NCI-H82 treated with DMSO at 0.1 percent for 48 hours (cell line): ENCODE data around the gene SMIM12.

Experiments used
- DNase-seq: peaks from one replicate; lab custom pipeline; 2025; ENCODE audit not compliant: unreplicated experiment; lab: John Stamatoyannopoulos, UW

Gene SMIM12

DNA sequence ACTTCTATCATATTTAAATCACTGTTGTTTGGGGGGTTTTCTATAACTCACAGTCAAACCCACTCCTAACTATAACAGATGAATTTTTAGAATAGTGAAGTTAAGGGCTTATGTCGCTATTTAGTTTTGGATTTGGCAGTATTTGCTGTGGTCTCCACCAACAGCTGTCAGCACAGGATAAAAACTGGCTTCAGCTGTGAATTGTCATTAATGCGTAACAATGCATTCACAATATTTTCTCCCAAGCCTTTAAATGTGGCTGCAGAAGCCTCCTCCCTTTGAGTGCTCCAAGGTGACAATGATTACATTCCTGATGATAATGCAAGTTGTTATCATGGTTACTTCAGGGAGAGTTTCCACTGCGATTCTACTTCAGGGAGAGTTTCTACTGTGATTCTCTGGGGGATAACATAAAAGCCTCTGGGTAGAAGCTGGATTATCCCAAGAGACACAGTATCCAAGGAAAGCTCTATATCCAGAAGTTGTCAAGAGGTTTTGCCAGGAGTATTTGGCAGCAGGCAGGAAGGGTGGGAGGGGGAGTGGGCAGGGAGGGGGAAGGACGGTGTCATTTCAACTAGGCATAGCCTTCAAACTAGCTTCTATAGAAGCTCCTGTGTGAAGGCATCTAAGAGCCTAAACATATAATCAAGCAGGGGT is 14.9 kb upstream of the SMIM12 start:
- DNase-seq = peak; percentile 27

- no peak for DNase-seq
Measured at GRCh38 chr1:34872133-34872503, 12.6 kb upstream of the SMIM12 start.

GRCh38 chr1:34871443-34872132 is 12.0 kb upstream of the SMIM12 start:
- no peak for DNase-seq

DNA sequence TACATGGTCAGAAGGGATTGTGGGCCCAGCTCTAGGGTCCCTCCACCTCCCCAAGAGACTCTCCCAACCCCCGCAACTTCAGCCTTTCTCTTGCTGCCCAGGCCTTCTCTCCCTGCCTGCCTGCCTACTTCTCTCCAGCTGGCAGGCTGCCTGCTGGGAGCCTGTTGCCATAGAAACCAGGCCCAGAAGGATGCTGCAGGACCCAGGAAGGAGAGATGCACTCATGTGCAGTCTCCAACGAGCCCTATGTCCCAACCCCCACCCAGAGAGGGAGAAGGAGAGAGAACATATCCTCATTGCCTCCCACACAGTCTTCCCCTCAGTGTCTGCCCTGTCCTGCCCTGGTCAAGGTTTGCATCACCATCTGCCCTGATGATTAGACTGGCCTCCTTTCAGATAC is 10.8 kb upstream of the SMIM12 start:
- DNase-seq = no peak

DNA sequence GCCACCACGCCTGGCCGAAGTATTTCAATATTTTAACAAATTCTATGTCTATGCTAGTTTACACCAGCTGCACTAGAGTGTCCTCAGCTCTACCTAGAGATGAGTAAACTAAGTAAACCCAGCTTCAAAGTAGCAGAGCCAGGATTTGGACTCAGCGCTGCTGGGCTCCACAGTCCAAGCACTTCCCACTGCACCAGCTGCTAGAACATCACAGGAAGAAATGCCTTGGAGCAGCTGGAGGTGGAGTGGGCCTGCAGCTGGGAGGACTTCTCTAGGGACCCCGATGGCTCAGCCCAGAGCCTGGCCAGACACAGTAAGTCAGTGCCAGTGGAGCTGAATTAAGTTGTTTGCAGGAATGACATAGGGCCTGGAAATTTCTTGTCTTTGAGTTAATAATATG is 10.2 kb upstream of the SMIM12 start:
- no peak for DNase-seq

- DNase-seq = no peak
Measured at GRCh38 chr1:34868230-34869049, 8.9 kb upstream of the SMIM12 start.

DNA sequence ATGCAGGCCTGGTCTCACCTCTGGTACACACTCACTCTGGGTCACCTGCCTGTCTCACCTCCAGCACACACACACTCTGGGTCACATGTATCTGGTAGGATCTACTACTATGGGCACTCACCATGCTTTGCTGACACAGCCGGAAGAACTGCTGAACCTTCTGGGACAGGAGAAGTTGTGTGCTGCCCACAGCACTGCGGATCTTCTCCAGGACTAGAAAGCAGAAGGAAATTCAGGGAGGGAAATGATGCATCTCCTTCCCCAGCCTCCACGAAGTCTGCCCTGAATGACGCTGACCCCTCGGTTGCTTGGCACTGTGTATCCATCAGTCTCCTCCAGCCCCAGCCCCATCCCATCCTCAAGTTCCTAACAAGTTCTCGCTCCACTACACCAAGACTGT is 7.9 kb upstream of the SMIM12 start:
- no peak for DNase-seq

GRCh38 chr1:34866762-34867109 is 7.2 kb upstream of the SMIM12 start:
- no peak for DNase-seq

DNA sequence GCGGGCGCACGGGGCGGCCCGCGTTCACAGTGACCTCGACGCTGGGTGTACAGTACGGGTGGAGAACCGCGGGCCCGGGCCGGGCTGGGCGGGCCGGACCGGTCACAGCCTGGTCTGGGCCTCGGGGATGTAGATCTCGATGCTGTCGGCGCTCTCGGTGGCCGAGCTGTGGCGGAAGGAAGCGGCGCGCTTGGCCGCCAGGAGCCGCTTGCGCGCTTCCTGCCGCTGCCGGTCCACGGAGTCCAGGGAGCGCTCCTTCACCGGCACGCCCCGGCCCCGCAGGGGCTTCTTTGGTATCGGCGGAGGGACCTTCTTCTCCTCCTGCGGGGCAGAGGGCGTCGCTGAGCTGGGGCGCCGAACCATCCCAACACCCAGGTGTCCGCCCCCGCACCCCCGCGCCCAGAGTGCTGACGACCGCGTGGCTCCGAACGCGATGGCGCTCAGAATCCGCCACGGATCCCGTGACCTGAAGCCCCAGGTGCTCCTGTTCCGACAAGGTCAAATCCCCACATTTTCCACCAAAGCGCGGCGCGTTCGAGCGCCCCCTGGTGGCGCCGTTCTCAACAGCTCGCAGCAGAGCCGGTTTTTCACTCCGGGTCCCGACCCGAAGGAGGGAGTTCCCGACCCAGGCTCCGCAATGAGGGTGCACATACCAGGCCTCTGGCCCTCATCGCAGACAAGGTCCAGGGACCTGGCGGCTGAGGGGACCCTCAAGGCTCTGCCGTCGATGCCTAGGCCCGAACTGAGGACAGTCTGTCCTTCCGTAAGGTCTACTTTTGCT is 6.6 kb upstream of the SMIM12 start:
- DNase-seq = no peak

GRCh38 chr1:34865573-34865972 is 6.0 kb upstream of the SMIM12 start:
- no peak for DNase-seq

DNA sequence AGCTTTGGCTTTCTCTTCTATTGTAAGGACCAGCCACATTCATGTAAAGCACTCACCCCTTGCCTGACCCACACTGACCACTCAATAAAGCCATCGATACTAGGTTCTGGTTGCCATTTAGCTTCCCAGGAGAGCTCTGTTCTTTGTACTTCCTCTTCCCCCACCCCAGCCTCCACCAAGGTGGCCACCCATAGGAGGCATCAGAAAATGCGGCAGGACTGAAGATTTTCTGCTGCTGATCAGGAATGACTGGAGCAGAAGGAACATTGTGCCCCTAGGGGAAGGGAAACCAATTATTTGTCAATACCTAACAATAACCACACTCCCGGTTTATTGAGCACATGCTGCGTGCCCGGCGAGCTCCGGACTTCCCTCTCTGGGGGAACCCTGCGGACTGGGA is 5.2 kb upstream of the SMIM12 start:
- no peak for DNase-seq

- no peak for DNase-seq
Measured at GRCh38 chr1:34863501-34863900, 4.0 kb upstream of the SMIM12 start.

GRCh38 chr1:34858901-34859445 is 576 bp downstream of the SMIM12 start:
- no peak for DNase-seq

GRCh38 chr1:34856697-34857096 is 2.9 kb downstream of the SMIM12 start:
- no peak for DNase-seq

DNA sequence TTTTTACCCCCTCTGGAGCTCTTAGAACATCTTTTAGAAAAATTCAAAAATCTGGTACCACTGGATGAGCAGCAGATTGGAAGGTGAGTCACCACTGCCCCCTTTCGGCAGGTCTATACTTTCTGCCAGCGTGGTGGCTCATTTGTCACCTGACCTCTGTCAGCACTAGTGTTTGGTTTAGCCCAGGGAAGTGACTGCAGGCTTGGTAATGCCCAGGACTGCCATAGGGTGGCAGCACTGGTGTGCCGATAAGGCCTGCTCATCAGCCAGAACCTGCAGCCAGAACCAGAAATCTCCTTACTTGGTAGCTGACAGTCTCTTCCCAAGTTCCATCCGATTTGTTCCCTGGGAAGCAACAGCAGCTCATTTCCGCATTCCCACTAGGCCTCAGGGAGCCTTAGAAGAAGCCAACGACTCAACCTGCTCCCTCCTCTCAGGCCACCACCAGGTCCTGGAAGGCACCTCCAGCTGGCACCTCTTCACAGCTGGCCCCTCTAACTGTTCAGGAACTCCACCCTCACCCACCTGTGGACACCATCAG is 6.8 kb downstream of the SMIM12 start:
- peak; percentile 93 for DNase-seq

DNA sequence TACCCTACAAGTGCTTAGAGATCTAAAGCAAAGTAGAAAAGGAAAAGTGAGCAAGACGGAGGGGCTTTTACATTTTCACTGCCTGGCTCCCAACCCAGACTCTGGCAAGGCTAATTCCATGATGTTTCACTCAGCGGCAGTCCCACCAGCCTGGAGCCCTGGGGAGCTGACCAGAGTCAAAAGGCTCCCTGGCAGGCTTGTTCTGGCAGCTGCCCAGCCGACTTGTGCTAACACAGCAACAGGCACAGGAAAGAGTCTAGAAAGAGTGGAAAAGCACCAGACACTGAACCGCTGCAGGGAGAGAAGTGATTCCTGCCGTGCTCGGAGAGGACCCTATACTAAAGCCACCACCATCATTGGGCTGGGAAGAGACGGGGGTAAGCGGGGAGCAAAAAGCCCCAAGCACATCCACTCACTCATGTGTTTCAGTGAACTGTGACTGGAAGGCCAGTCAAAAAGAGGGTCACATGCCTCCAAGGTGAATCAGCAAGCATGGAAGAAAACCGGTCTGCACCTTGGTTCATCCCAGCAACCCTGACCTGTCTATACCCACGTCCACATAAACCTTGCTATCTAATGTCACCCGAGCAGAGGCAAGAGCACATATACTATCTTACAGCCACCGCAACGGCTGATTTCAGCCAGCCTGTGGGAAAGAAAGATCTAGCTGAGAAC is 8.0 kb downstream of the SMIM12 start:
- no peak for DNase-seq

- DNase-seq = no peak
Measured at GRCh38 chr1:34850382-34850781, 9.2 kb downstream of the SMIM12 start.

- no peak for DNase-seq
Measured at GRCh38 chr1:34847094-34847493, 12.5 kb downstream of the SMIM12 start.

- no peak for DNase-seq
Measured at GRCh38 chr1:34846265-34846664, 13.3 kb downstream of the SMIM12 start.

GRCh38 chr1:34845131-34845901 is 14.2 kb downstream of the SMIM12 start:
- no peak for DNase-seq
